Activated T-cell treated with anti-CD3 and anti-CD28 coated beads for 48 hours (primary cell): ENCODE data around the gene AGAP1.

ENCODE experiments used
- DNase-seq: peaks from one replicate; pipeline ENCODE4 v3.0.0-alpha.2; 2020; ENCODE audit warnings: low read depth

Gene AGAP1

DNA sequence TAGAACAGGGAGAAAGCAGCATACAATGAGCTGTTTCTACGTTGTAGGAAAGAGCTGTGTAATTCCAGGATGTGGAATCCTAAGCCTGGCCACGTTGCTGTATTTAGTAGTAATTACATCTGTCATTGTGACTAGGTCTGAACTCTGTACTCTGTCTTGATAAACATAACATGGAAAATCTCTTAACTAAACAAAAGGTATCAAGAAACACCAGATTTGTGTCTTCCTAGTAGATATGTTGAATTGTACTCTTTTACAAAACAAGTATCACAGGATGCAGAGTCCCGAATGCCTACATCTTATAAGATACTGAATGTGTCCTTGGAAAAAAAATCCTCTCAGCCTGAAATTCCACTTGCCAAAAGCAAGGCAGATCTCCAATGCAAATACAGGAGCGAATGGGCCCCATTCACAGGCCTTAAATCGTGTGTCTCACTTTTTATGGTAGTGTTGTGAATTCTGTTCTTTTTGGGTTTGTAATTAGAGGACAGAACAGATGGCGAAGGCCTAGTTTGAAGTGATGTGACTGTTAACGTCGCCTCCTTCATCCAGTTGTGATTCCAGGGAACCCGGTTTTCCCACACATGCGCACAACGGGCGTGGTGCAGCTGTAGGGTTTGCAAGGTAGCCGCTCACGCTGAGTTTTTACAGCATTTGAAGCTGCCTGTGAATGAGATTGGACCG lies 427.8 kb downstream of the AGAP1 start:
- DNase-seq, result no peak

GRCh38 chr2:235922839-235923238 lies 429.0 kb downstream of the AGAP1 start:
- DNase-seq, result no peak

DNA sequence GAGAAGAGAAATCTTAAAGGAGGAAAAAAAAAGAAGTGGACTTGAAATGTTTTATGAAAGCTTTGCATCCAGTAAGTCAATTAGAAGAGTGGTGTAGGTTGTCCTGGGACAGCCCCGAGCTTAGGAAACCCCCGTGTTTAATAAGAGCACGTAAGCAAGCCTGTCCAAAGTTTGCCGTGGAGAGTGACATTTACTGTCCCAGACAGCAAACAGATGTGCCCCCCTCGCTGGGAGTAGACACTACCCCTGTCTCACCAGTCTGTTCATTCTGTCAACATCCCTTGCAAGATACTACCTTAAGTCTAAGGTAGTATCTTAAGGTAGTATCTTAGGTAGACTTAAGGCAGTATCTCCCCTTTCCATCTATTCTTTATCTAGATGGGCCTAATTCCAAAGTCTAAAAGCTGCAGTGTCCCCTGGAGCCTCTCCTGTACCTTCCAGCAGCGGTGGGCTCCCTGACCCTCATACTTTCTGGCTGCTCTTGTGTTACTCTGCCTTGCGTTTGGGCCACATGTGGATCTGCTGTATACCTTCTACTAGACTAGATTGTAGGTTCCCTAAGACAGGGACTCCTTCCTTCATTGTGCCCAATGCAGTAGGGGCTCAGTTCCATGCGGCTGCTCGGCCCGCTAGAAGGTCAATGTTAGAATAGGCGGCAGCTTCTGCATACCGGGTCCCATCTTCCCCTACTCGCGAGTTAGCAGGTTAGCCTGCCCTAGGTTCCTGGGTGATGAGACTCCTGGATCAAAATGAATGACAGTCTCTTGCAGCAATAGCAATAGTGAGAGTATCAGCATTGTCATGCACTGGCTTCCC lies 430.2 kb downstream of the AGAP1 start:
- DNase-seq, result no peak

- no peak for DNase-seq
Observed at GRCh38 chr2:235924675-235925063, 430.8 kb downstream of the AGAP1 start.

DNA sequence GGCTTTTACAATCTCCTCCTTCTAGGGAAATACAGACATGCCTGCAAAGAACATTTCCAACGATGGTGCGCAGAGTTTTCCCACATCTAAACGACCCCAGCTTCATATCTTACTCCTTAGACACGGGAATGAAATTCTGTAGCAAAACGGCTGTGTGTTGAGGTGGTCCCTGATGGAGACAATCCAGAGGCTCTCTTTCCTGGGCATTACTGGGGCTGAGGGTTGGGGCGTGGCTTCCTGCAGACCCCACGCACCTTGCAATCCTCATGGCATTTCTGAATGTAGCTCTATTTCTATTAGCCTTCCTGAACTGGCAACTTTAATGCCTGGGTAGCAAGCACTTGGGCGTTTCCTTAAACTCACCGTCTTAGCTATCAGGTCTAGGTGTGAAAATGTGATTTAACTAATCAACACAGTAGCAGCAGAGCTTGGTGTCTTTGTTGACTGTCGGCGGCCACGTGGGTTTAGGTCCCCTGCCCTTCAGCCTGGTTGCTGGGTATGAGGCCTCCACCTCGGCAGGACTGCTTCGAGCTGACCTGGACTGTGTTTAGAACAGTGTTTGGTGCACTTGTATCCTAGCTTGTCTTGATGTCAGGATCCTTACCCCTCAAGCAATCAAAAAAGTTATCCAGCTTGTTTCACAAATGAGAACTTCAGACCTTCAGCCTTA lies 431.5 kb downstream of the AGAP1 start:
- DNase-seq, result no peak

GRCh38 chr2:235926229-235926628 lies 432.4 kb downstream of the AGAP1 start:
- DNase-seq, result no peak

- no peak for DNase-seq
Observed at GRCh38 chr2:235928751-235929370, 435.0 kb downstream of the AGAP1 start.

DNA sequence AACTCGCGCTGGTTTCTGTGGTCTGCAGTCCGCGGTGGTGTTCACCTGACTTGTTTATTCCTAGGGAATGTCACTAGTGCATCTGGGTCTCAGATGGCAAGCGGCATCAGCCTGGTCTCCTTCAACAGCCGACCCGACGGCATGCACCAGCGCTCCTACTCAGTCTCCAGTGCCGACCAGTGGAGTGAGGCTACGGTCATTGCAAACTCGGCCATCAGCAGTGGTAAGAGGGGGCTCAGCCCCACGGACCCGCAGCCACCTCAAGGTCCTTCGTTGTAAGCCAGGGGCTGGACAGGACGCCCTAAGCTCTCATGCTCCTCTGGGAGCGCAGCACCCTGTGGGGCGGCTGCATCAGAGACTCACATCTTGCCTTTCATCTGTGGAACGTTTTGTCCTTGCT lies 436.9 kb downstream of the AGAP1 start:
- DNase-seq, result no peak

DNA sequence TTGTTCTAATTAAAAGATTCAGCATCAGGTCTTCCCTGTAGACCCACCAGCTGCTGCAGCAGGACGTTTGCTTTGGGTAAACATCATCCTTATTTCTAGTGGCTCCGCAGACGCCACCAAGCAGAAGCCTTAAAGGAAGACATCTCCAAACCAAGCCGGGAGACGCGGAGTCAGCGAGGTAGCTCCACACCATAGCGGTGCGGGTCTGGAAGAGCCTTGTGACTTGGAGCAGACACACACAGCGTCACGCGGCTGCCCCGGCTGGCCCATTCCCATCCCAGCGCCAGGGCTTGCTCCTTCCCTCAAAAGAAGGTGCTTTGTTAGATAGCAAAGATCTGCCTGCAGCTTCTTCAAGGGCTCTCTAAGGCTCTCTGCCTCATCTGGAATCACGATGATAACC lies 437.8 kb downstream of the AGAP1 start:
- DNase-seq, result no peak

DNA sequence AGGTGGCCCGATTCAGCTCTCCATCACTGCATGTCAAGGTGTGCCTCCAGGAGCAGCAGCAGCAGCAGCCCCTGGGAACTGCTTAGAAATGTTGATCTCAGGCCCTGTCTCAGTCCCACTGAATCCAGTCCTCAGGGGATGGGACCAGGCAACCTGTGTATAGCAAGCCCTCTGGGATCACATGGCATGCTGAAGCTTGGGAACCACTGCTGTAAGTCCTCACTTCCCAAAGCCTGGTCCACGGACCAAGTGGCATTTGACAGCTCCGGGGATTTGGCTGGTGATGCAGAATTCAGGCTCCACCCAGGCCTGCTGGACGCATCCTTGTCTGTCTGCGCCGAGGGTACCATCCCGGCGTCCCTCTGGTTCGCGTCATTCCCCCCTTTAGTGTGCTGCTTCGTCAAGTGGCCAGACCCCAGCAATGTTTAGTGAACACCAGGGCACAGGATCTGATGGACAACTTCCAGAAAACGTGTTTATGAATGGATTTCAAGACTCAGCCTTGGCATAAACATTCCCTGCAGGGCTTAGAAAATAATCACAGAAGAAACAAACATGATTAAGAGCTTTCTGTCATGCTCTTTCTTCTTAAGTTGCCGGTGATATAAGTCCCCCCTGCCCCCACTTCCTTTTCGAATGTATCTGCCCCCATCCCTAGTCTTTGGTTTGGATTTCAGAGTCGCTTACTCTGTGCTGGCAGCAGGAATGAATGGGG lies 440.4 kb downstream of the AGAP1 start:
- DNase-seq, result no peak

GRCh38 chr2:235934774-235935484 lies 441.1 kb downstream of the AGAP1 start:
- no peak for DNase-seq

GRCh38 chr2:235935773-235936172 lies 441.9 kb downstream of the AGAP1 start:
- DNase-seq, result no peak

- DNase-seq, result no peak
Observed at GRCh38 chr2:235936493-235936892, 442.6 kb downstream of the AGAP1 start.

DNA sequence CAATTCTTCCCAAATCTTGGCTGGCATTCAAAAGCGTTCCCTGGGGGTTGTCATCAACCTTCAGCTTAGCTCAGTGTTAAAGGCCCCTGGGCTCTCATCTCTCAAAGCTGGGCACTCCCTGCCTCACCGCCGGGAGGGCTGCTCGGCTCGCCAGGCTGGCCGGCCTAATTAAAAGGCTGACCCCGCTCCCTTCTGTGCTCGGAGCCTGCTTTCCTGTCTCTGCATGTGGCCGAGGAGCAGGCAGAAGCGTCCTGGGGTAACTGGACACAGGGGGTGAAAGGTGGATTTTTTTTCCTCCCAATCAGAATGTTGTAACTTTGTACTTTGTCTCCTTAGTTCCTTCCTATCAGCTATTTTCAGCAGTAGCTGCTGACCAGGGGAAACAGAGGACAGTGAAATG lies 443.2 kb downstream of the AGAP1 start:
- no peak for DNase-seq

DNA sequence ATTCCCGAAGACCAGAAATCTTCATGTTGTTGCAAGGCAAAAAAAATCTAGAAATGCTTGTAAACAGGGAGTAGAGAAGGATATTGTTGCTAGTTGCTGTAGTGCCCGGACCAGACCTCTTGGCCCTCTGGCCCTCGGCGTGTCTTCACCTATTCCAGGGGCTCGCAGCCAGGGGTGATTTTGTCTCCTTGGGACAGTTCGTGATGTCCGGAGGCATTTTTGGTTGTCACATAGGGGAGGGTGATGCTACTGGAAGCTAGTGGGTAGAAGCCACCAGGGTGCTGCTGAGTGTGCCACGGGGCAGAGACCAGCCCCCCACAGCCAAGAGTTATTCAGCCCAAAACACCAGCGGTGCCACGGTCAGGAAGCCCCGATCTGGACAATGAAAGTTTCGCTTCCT lies 443.7 kb downstream of the AGAP1 start:
- no peak for DNase-seq

DNA sequence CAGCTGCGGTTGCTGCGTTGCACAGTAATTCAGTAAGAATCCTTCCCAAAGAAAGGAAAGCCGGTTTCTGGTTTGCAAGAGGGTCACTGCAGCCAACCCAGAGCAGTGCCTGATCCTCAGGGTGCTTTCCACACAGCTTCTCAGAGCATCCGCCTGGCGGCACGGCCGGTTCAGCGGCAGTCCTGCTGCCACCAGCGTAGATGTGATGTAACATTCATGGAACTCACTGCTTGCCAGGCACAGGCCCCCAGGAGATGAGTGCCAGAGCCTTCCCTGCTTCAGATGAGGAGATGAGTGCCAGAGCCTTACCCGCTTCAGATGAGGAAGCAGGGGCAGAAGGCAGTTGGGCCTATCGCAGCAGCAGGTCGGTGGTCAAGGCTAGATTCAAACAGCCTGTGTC lies 444.1 kb downstream of the AGAP1 start:
- no peak for DNase-seq

DNA sequence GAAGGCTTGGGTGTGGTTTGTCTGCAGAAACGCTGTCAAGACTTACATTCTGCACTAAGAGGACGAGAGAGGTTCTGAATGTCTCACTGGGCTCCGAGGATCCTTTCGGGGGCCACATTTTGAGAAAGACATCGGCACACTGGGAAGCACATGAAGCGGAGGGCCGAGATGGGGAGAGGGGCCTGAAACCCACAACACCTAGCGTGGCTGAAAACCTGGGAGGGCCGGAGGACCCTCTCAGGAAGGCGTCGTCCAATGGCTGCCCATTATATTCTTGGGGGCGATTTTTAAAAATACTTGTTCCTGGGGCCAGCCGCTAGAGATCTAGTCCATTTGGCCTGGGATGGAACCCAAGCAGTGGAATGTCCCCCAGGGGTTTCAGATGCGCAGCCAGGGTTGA lies 444.8 kb downstream of the AGAP1 start:
- DNase-seq, result no peak

DNA sequence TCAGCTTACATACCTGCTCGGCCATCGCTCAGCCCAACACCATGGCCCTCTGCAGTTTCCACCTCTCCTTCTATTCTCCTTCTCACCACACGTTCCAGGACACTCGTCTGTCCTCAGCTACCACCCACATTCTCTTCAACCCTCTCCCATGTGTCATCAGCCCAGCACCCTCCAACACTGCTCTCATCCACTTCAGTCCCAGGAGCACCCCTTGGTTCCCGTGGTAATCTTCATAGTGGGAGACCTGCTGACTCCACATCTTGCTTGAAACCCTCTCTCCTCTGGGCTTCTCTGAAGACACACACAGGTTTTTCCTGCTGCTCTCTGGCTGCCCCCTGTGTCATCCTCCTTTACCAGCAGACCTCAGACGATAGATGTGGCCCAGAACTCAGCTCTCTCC lies 445.6 kb downstream of the AGAP1 start:
- DNase-seq, result no peak

GRCh38 chr2:235940330-235940729 lies 446.5 kb downstream of the AGAP1 start:
- no peak for DNase-seq

- no peak for DNase-seq
Observed at GRCh38 chr2:235944591-235944990, 450.7 kb downstream of the AGAP1 start.

DNA sequence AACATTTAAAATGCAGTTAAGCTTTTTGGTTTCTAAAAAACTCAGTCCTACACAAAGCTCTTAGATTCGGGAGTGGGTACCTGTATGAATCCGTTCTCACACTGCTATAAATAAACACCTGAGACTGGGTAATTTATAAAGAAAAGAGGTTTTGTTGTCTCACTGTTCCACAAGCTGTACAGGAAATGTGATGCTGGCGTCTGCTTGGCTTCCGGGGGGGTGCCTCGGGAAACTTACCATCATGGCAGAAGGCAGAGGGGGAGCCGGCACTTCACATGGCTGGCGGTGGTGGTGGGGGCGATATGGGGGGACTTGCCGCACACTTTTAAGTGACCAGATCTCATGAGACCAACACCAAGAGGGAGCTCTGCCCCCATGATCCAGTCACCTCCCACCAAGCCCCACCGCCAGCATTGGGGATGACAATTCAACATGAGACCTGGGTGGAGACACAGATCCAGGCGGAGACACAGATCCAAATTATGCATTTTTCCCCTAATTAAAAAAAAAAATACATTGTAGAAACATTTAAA lies 451.8 kb downstream of the AGAP1 start:
- DNase-seq, result no peak
